ENCODE results near the gene PAWR.
"Not testable (repeated sequence)": the region's sequence is repeated elsewhere in the genome, so short reads cannot be mapped to it uniquely, and the experiment has no call there.

The PAWR gene

GRCh38 chr12:79644274-79645234, 46.2 kb downstream of the PAWR start:
- DNase-seq = no peak

GRCh38 chr12:79643821-79644220, 46.9 kb downstream of the PAWR start:
- no peak for DNase-seq

- no peak for DNase-seq
Observed at GRCh38 chr12:79638490-79638889, 52.3 kb downstream of the PAWR start.

GRCh38 chr12:79637093-79637492, 53.7 kb downstream of the PAWR start:
- no peak for DNase-seq

GRCh38 chr12:79635676-79636075, 55.1 kb downstream of the PAWR start:
- DNase-seq = no peak

GRCh38 chr12:79634957-79635471, 55.8 kb downstream of the PAWR start:
- DNase-seq = no peak

GRCh38 chr12:79629561-79629960, 61.2 kb downstream of the PAWR start:
- no peak for DNase-seq

- DNase-seq = not testable (repeated sequence)
Observed at GRCh38 chr12:79626735-79627134, 64.0 kb downstream of the PAWR start.

GRCh38 chr12:79624378-79624777, 66.4 kb downstream of the PAWR start:
- DNase-seq = no peak

- DNase-seq = no peak
Observed at GRCh38 chr12:79619872-79620562, 70.7 kb downstream of the PAWR start.

GRCh38 chr12:79618848-79619404, 71.8 kb downstream of the PAWR start:
- no peak for DNase-seq

GRCh38 chr12:79617696-79618095, 73.1 kb downstream of the PAWR start:
- DNase-seq = no peak

- no peak for DNase-seq
Observed at GRCh38 chr12:79615596-79616560, 74.9 kb downstream of the PAWR start.

GRCh38 chr12:79614730-79615129, 76.0 kb downstream of the PAWR start:
- no peak for DNase-seq

- no peak for DNase-seq
Observed at GRCh38 chr12:79601908-79602307, 88.9 kb downstream of the PAWR start.

GRCh38 chr12:79597910-79598309, 92.9 kb downstream of the PAWR start:
- no peak for DNase-seq

- DNase-seq = no peak
Observed at GRCh38 chr12:79596719-79597350, 93.9 kb downstream of the PAWR start.

- DNase-seq = no peak
Observed at GRCh38 chr12:79595273-79595672, 95.5 kb downstream of the PAWR start.

GRCh38 chr12:79592865-79593264, 97.9 kb downstream of the PAWR start:
- no peak for DNase-seq

- DNase-seq = no peak
Observed at GRCh38 chr12:79591988-79592387, 98.8 kb downstream of the PAWR start.

GRCh38 chr12:79590751-79591150, 100.0 kb downstream of the PAWR start:
- no peak for DNase-seq

- DNase-seq = no peak
Observed at GRCh38 chr12:79587368-79587767, 103.4 kb downstream of the PAWR start.

Measured in right forelimb (tissue), 1 donor.